Colonic mucosa (tissue), 4 donors: Measurements from ENCODE around the gene ZNF615. TPM values are rescaled to one million over a fixed set of nuclear protein-coding genes. Genes with fewer than 3 reads are reported as not detected.
"Not testable (repeated sequence)": the region's sequence is repeated elsewhere in the genome, so short reads cannot be mapped to it uniquely, and the experiment has no call there.

Experiments
- DNase-seq: peaks from one replicate; pipeline ENCODE4 v3.0.0-alpha.2; 2020
- H3K27ac ChIP-seq: fragments of 200-600 bp; one replicate; pipeline ENCODE4 v1.8.0; 2021
- H3K27me3 ChIP-seq: fragments of 200-600 bp; one replicate; pipeline ENCODE4 v1.8.0; 2021
- H3K36me3 ChIP-seq: fragments of 200-600 bp; one replicate; pipeline ENCODE4 v1.8.0; 2021
- H3K4me1 ChIP-seq: fragments of 200-600 bp; one replicate; pipeline ENCODE4 v1.8.0; 2021; ENCODE audit warnings: mild to moderate bottlenecking
- H3K4me3 ChIP-seq: fragments of 200-600 bp; one replicate; pipeline ENCODE4 v1.8.0; 2021
- H3K9ac ChIP-seq, 2 donors: one replicate each; pipeline ENCODE4 v1.7.0; 2013; ENCODE audit warnings: control low read depth in 2 of 2, low read depth in 2 of 2, low read length in 2 of 2
- H3K9me3 ChIP-seq: fragments of 200-600 bp; one replicate; pipeline ENCODE4 v1.8.0; 2021
- CTCF ChIP-seq: fragments of 200-600 bp; IDR thresholded peaks from one replicate; pipeline ENCODE4 v1.8.0; 2022; ENCODE audit warnings: antibody characterized with exemption, mild to moderate bottlenecking
- intact Hi-C: fragments of 100-400 bp; cut with DNase I; formaldehyde crosslinking; loops from one replicate; pipeline ENCODE4 v1.14.1; 2022
- total RNA-seq, 2 donors: library from RNA; stranded (reverse); fragmentation: NEBNext Ultra II Directional in 1 of 2; extraction: Animal tissue kit (Norgen Biotek cat#: 25700) in 1 of 2; gene quantifications; one replicate each; pipeline ENCODE4 v1.2.1, GENCODE V29; 2021
- donor health status: healthy.
- donor health status: DM: no; HTN: no; CAD: no.
- donor health status: DM: no; HTN: no; CAD: no.

ZNF615 gene
- total RNA-seq, 2 donors from 2014 or later: 4.6 to 4.7 TPM

- no peak for DNase-seq
- H3K27ac ChIP-seq: no peak overlapping the region
- no peaks in the 10 kb centered on the region for H3K27me3 ChIP-seq
- H3K4me3 ChIP-seq: no peak overlapping the region
- intact Hi-C loops: no loop called here
- peaks cover 17% of the 10 kb centered on the region for H3K36me3 ChIP-seq
- H3K9ac ChIP-seq: no peak overlapping the region
- H3K4me1 ChIP-seq: no peaks in the 10 kb centered on the region
- H3K9me3 ChIP-seq: peaks cover 12% of the 10 kb centered on the region
- no peak for TF ChIP-seq CTCF
Measured at GRCh38 chr19:51976852-51977251, 31.2 kb downstream of the ZNF615 start.

- H3K4me1 ChIP-seq, DNase-seq, H3K4me3 ChIP-seq, H3K9ac ChIP-seq, intact Hi-C loops, H3K27me3 ChIP-seq, H3K27ac ChIP-seq, H3K9me3 ChIP-seq: not testable (repeated sequence)
- H3K36me3 ChIP-seq: peaks cover 23% of the 10 kb centered on the region
Measured at GRCh38 chr19:51975787-51976186, 32.2 kb downstream of the ZNF615 start.

- Histone ChIP-seq H3K9me3 (peaks cover 9% of the 10 kb centered on the region), H3K9ac (no peak overlapping the region), H3K36me3 (peaks cover 55% of the 10 kb centered on the region), H3K27me3 (no peaks in the 10 kb centered on the region), H3K4me1 (no peaks in the 10 kb centered on the region), H3K4me3 (no peak overlapping the region), H3K27ac (no peak overlapping the region)
- no peak for DNase-seq
- intact Hi-C loops: no loop called here
- no peak for TF ChIP-seq CTCF
Measured at GRCh38 chr19:51971624-51972023, 36.4 kb downstream of the ZNF615 start.

- no peak overlapping the region for H3K27ac ChIP-seq
- H3K4me3 ChIP-seq: no peak overlapping the region
- intact Hi-C loops: no loop called here
- H3K27me3 ChIP-seq: no peaks in the 10 kb centered on the region
- no peak for DNase-seq
- TF ChIP-seq CTCF: no peak
- no peaks in the 10 kb centered on the region for H3K4me1 ChIP-seq
- H3K9ac ChIP-seq: no peak overlapping the region
- peaks cover 64% of the 10 kb centered on the region for H3K36me3 ChIP-seq
- peaks cover 9% of the 10 kb centered on the region for H3K9me3 ChIP-seq
Measured at GRCh38 chr19:51970718-51971117, 37.3 kb downstream of the ZNF615 start.

- Histone ChIP-seq H3K36me3 (peaks cover 52% of the 10 kb centered on the region), H3K9ac (no peak overlapping the region), H3K4me1 (no peaks in the 10 kb centered on the region), H3K27me3 (no peaks in the 10 kb centered on the region), H3K9me3 (no peaks in the 10 kb centered on the region), H3K27ac (no peak overlapping the region), H3K4me3 (no peak overlapping the region)
- intact Hi-C loops: no loop called here
- no peak for TF ChIP-seq CTCF
- no peak for DNase-seq
Measured at GRCh38 chr19:51965583-51965982, 42.4 kb downstream of the ZNF615 start.

- peak; percentile 35 for DNase-seq
- H3K4me1 ChIP-seq, intact Hi-C loops, H3K9me3 ChIP-seq, H3K27ac ChIP-seq, H3K4me3 ChIP-seq, H3K27me3 ChIP-seq, H3K9ac ChIP-seq: not testable (repeated sequence)
- peaks cover 12% of the 10 kb centered on the region for H3K36me3 ChIP-seq
Measured at GRCh38 chr19:51960621-51961233, 47.3 kb downstream of the ZNF615 start.
